Astrocyte (in vitro differentiated cells and primary cell): Measurements from ENCODE around the gene MZB1. TPM values are rescaled to one million over a fixed set of nuclear protein-coding genes. Genes with fewer than 3 reads are reported as not detected.

ENCODE experiments used
- DNase-seq: peaks from one replicate; pipeline ENCODE4 v3.0.0-alpha.2; 2010; ENCODE audit warnings: low read depth
- FAIRE-seq: peaks from 2 replicates; lab custom pipeline; 2011; peaks lifted over from hg19 to GRCh38; lab: Jason Lieb, UNC
- H2AFZ ChIP-seq: 2 replicates; pipeline ENCODE4 v1.6.0; 2012; ENCODE audit warnings: low read depth, low read length, inconsistent platforms
- H3K27ac ChIP-seq: 2 replicates; pipeline ENCODE4 v1.5.1; 2011; ENCODE audit warnings: low read depth, low read length, inconsistent platforms
- H3K27me3 ChIP-seq: 2 replicates; pipeline ENCODE4 v1.6.0; 2011; ENCODE audit warnings: low read length, inconsistent platforms; ENCODE audit not compliant: insufficient read depth
- H3K36me3 ChIP-seq: 2 replicates; pipeline ENCODE4 v1.5.1; 2011; ENCODE audit warnings: low read length, inconsistent platforms; ENCODE audit not compliant: insufficient read depth
- H3K4me1 ChIP-seq: 2 replicates; pipeline ENCODE4 v1.5.1; 2011; ENCODE audit warnings: low read length, inconsistent platforms; ENCODE audit not compliant: insufficient read depth
- H3K4me2 ChIP-seq: 2 replicates; pipeline ENCODE4 v1.6.0; 2012; ENCODE audit warnings: low read length, inconsistent platforms
- H3K4me3 ChIP-seq: 2 replicates; pipeline ENCODE4 v1.5.1; 2011; ENCODE audit warnings: low read depth, mild to moderate bottlenecking, low read length, inconsistent platforms; ENCODE audit not compliant: insufficient read depth
- H3K79me2 ChIP-seq: 2 replicates; pipeline ENCODE4 v1.6.0; 2012; ENCODE audit warnings: mild to moderate bottlenecking, low read length, inconsistent platforms; ENCODE audit not compliant: insufficient read depth
- H3K9ac ChIP-seq: 2 replicates; pipeline ENCODE4 v1.6.0; 2012; ENCODE audit warnings: mild to moderate bottlenecking, low read length, inconsistent platforms
- H3K9me3 ChIP-seq: 2 replicates; pipeline ENCODE4 v1.5.1; 2012; ENCODE audit warnings: low read depth, mild to moderate bottlenecking, low read length, inconsistent platforms; ENCODE audit not compliant: insufficient read depth
- H4K20me1 ChIP-seq: 2 replicates; pipeline ENCODE4 v1.6.0; 2012; ENCODE audit warnings: low read length, inconsistent platforms; ENCODE audit not compliant: insufficient read depth
- H3K27ac Mint-ChIP-seq: one replicate; pipeline ENCODE4 v1.8.0; 2021; ENCODE audit warnings: mild to moderate bottlenecking, mixed read lengths; ENCODE audit not compliant: unreplicated experiment
- H3K27me3 Mint-ChIP-seq: one replicate; pipeline ENCODE4 v1.8.0; 2021; ENCODE audit warnings: low read depth, mixed read lengths; ENCODE audit not compliant: unreplicated experiment
- H3K36me3 Mint-ChIP-seq: one replicate; pipeline ENCODE4 v1.8.0; 2021; ENCODE audit warnings: low read depth, mixed read lengths; ENCODE audit not compliant: unreplicated experiment
- H3K4me1 Mint-ChIP-seq: one replicate; pipeline ENCODE4 v1.8.0; 2021; ENCODE audit warnings: low read depth, mixed read lengths; ENCODE audit not compliant: unreplicated experiment
- H3K4me3 Mint-ChIP-seq: one replicate; pipeline ENCODE4 v1.8.0; 2021; ENCODE audit warnings: mild to moderate bottlenecking, moderate library complexity, mixed read lengths; ENCODE audit not compliant: unreplicated experiment
- H3K9me3 Mint-ChIP-seq: one replicate; pipeline ENCODE4 v1.8.0; 2021; ENCODE audit warnings: mild to moderate bottlenecking, mixed read lengths; ENCODE audit not compliant: unreplicated experiment
- CTCF ChIP-seq: IDR thresholded peaks from 2 replicates; pipeline ENCODE4 v1.5.1; 2011; ENCODE audit warnings: low read depth, mild to moderate bottlenecking, inconsistent platforms, low read length, moderate library complexity; ENCODE audit not compliant: insufficient read depth
- EZH2 ChIP-seq: IDR thresholded peaks from 2 replicates; pipeline ENCODE4 v1.6.1; 2012; ENCODE audit warnings: mild to moderate bottlenecking, low read length, inconsistent platforms; ENCODE audit not compliant: insufficient read depth
- total RNA-seq: library from RNA; stranded (reverse); gene quantifications from 2 replicates; pipeline ENCODE4 v1.2.1, GENCODE V29; 2021

Gene MZB1
- total RNA-seq, 1 donor from 2014 or later, result not detected

- Histone ChIP-seq H3K27me3 (no peaks in the 10 kb centered on the region), H4K20me1 (no peaks in the 10 kb centered on the region), H3K36me3 (no peaks in the 10 kb centered on the region), H3K4me1 (peaks cover 14% of the 10 kb centered on the region), H3K4me3 (no peak overlapping the region), H2AFZ (no peak overlapping the region), H3K9me3 (no peaks in the 10 kb centered on the region), H3K9ac (no peak overlapping the region), H3K27ac (no peak overlapping the region), H3K4me2 (no peak overlapping the region), H3K79me2 (no peaks in the 10 kb centered on the region)
- Mint-ChIP-seq H3K4me1 (no peaks in the 10 kb centered on the region), H3K4me3 (peak overlapping the region; percentile 22), H3K27ac (no peak overlapping the region), H3K36me3 (peaks cover 27% of the 10 kb centered on the region), H3K27me3 (no peaks in the 10 kb centered on the region), H3K9me3 (no peaks in the 10 kb centered on the region)
- FAIRE-seq (no peak), DNase-seq (no peak)
- no peak for TF ChIP-seq EZH2
Measured at GRCh38 chr5:139413963-139414362, 24.2 kb upstream of the MZB1 start.

- Mint-ChIP-seq H3K27ac (no peak overlapping the region), H3K36me3 (peaks cover 23% of the 10 kb centered on the region), H3K4me1 (no peaks in the 10 kb centered on the region), H3K9me3 (no peaks in the 10 kb centered on the region), H3K27me3 (no peaks in the 10 kb centered on the region), H3K4me3 (no peak overlapping the region)
- peaks cover 14% of the 10 kb centered on the region for H3K4me1 ChIP-seq
- DNase-seq (no peak), FAIRE-seq (no peak)
- TF ChIP-seq CTCF, result no peak
- TF ChIP-seq EZH2, result no peak
- no peak overlapping the region for H2AFZ ChIP-seq
- H3K4me2 ChIP-seq, result no peak overlapping the region
- no peaks in the 10 kb centered on the region for H3K79me2 ChIP-seq
- no peaks in the 10 kb centered on the region for H3K9me3 ChIP-seq
- no peak overlapping the region for H3K4me3 ChIP-seq
- no peaks in the 10 kb centered on the region for H3K27me3 ChIP-seq
- H3K36me3 ChIP-seq, result no peaks in the 10 kb centered on the region
- no peaks in the 10 kb centered on the region for H4K20me1 ChIP-seq
- H3K9ac ChIP-seq, result no peak overlapping the region
- no peak overlapping the region for H3K27ac ChIP-seq
Measured at GRCh38 chr5:139413153-139413552, 23.4 kb upstream of the MZB1 start.

GRCh38 chr5:139410993-139411828 is 21.5 kb upstream of the MZB1 start:
- Histone ChIP-seq H3K4me1 (peaks cover 14% of the 10 kb centered on the region), H3K4me3 (no peak overlapping the region), H3K27me3 (no peaks in the 10 kb centered on the region), H3K27ac (no peak overlapping the region), H3K9me3 (no peaks in the 10 kb centered on the region), H3K9ac (no peak overlapping the region), H4K20me1 (no peaks in the 10 kb centered on the region), H3K4me2 (no peak overlapping the region), H2AFZ (no peak overlapping the region), H3K79me2 (no peaks in the 10 kb centered on the region), H3K36me3 (no peaks in the 10 kb centered on the region)
- Mint-ChIP-seq H3K36me3 (peaks cover 18% of the 10 kb centered on the region), H3K4me3 (no peak overlapping the region), H3K27me3 (no peaks in the 10 kb centered on the region), H3K9me3 (no peaks in the 10 kb centered on the region), H3K4me1 (no peaks in the 10 kb centered on the region), H3K27ac (no peak overlapping the region)
- no peak for FAIRE-seq
- TF ChIP-seq EZH2, result no peak
- no peak for TF ChIP-seq CTCF
- no peak for DNase-seq
